MM.1S (cell line): ENCODE data around the gene ST3GAL3.

ENCODE experiments used
- EZH2 ChIP-seq: fragments of 300-600 bp; sonication (generic); optimal IDR thresholded peaks from 2 replicates; pipeline ENCODE3; 2017; ENCODE audit warnings: low read depth, mild to moderate bottlenecking, antibody characterized with exemption, low read length, mixed read lengths
- EZH2phosphoT487 ChIP-seq: fragments of 300-600 bp; sonication (generic); IDR thresholded peaks from 2 replicates; pipeline ENCODE4 v1.6.1; 2018; ENCODE audit warnings: antibody characterized with exemption, low read length
- TF ChIP-seq, protein P1 (sequence below): fragments of 300-600 bp; sonication (generic); IDR thresholded peaks from 2 replicates; pipeline ENCODE4 v1.5.1; 2016; ENCODE audit warnings: antibody characterized with exemption, low read length, mixed read lengths

DNA sequence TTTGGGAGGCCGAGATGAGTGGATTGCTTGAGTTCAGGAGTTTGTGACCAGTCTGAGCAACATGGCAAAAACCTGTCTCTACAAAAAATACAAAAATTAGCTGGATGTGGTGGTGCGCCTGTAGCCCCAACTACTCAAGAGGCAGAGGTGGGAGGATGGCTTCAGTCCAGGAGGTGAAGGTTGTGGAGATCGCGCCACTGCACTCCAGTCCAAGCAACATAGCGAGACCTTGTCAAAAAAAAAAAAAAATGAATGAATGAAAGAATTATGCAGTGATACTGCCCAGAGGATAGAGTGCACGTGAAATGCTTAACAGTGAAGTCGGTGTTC is 262.0 kb downstream of the ST3GAL3 start:
- TF ChIP-seq, protein P1, sequence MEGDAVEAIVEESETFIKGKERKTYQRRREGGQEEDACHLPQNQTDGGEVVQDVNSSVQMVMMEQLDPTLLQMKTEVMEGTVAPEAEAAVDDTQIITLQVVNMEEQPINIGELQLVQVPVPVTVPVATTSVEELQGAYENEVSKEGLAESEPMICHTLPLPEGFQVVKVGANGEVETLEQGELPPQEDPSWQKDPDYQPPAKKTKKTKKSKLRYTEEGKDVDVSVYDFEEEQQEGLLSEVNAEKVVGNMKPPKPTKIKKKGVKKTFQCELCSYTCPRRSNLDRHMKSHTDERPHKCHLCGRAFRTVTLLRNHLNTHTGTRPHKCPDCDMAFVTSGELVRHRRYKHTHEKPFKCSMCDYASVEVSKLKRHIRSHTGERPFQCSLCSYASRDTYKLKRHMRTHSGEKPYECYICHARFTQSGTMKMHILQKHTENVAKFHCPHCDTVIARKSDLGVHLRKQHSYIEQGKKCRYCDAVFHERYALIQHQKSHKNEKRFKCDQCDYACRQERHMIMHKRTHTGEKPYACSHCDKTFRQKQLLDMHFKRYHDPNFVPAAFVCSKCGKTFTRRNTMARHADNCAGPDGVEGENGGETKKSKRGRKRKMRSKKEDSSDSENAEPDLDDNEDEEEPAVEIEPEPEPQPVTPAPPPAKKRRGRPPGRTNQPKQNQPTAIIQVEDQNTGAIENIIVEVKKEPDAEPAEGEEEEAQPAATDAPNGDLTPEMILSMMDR: no peak
- no peak for TF ChIP-seq EZH2
- TF ChIP-seq EZH2phosphoT487: no peak
